Panc1 (cell line): ENCODE measurements around the gene ASAP2.

Experiments used
- CTCF ChIP-seq: fragments of 450-650 bp; IDR thresholded peaks from 2 replicates; pipeline ENCODE4 v1.5.1; 2017; ENCODE audit warnings: mild to moderate bottlenecking
- POLR2AphosphoS5 ChIP-seq: IDR thresholded peaks from 2 replicates; pipeline ENCODE4 v1.6.1; 2012; ENCODE audit warnings: mild to moderate bottlenecking, low read depth, low read length, moderate library complexity
- REST ChIP-seq, 2 experiments: IDR thresholded peaks; 2 replicates each; pipeline ENCODE4 v1.6.1; 2011 to 2012; ENCODE audit warnings: low read depth in 2 of 2, control low read depth in 1 of 2, low read length in 1 of 2, mild to moderate bottlenecking in 1 of 2, moderate library complexity in 1 of 2; ENCODE audit not compliant: insufficient read depth in 1 of 2
- TCF7L2 ChIP-seq: IDR thresholded peaks from 2 replicates; pipeline ENCODE4 v1.6.1; 2011; ENCODE audit warnings: mild to moderate bottlenecking, low read depth, low read length, inconsistent platforms

- TF ChIP-seq CTCF: no peak
- TF ChIP-seq TCF7L2: peak; percentile 72; the same call in 1 of the 2 replicates
- TF ChIP-seq POLR2AphosphoS5: peak; percentile 48; the same call in 1 of the 2 replicates
- TF ChIP-seq REST (IDR thresholded peaks at IDR 0.05; ENCODE audit: insufficient read depth in 1 of 2, low read depth in 2 of 2, low read length in 1 of 2): no peak
Measured at GRCh38 chr2:9380702-9381628, 174.4 kb downstream of the ASAP2 start.
